ENCODE results near the gene TWIST2. TPM values are rescaled to one million over a fixed set of nuclear protein-coding genes. Genes with fewer than 3 reads are reported as not detected.

TWIST2 gene
- total RNA-seq, 1 experiment from 2014 or later, result 0.22 TPM

DNA sequence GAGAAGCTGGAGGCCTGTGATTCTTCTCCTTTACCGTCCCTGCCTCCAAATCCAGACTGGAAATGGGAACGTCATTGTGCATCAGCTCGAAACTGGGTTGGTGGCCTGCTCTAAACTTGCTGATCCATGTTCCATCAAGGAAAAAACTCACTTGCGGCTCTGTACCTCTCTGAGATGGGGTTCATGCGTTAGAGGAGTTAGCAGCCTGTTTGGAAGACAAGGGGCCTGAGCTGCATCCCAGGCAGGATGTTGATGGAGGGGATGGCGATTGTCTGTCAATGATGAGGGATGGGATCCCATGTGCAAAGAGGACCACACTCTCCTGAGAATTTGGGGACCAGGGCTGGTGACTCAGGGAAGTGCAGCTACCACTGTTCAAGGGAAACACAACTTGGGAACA, 26.0 kb downstream of the TWIST2 start:
- H3K14ac ChIP-seq (ENCODE audit: insufficient read depth, low read length), result no peak overlapping the region
- no peak overlapping the region; a peak in 1 of 7 replicates for H3K27ac Mint-ChIP-seq
- WGBS (ENCODE audit: extremely low coverage, insufficient read length, low lambda C conversion rate), result no CpG with 5 or more reads among the region's 6 CpGs

More for the DNA sequence above, 26.0 kb downstream of the TWIST2 start:
- Histone ChIP-seq H3K56ac (ENCODE audit: insufficient read length, low read depth, low read length) (no peak overlapping the region), H2AFZ (ENCODE audit: low read length) (no peak overlapping the region), H2BK5ac (ENCODE audit: insufficient read length, low read length) (no peak overlapping the region), H3T11ph (ENCODE audit: low read length) (no peak overlapping the region), H3K79me1 (ENCODE audit: insufficient read depth, low read depth, low read length, poor library complexity, severe bottlenecking) (no peaks in the 10 kb centered on the region), H3K4me1 (ENCODE audit: insufficient read depth, low read length) (no peaks in the 10 kb centered on the region), H3K27ac (ENCODE audit: insufficient read length, low read depth, low read length) (no peak overlapping the region), H4K5ac (ENCODE audit: insufficient read length, low read depth, low read length) (no peak overlapping the region), H2BK120ac (ENCODE audit: low read depth, low read length, poor library complexity, severe bottlenecking) (no peak overlapping the region), H2BK12ac (ENCODE audit: insufficient read length, low read depth, low read length) (no peak overlapping the region), H2BK15ac (ENCODE audit: low read depth, low read length) (no peak overlapping the region), H2BK20ac (ENCODE audit: low read depth, low read length, poor library complexity, severe bottlenecking) (no peak overlapping the region), H3K79me2 (ENCODE audit: insufficient read depth, low read length) (no peaks in the 10 kb centered on the region), H3K23me2 (ENCODE audit: insufficient read length, low read depth, low read length, poor library complexity, severe bottlenecking) (no peaks in the 10 kb centered on the region), H3K4me2 (ENCODE audit: insufficient read depth, insufficient read length, low read length) (no peak overlapping the region), H3K9me3 (ENCODE audit: control insufficient read depth, low read depth, low read length) (no peaks in the 10 kb centered on the region), H3K27me3 (ENCODE audit: insufficient read depth, low read length) (no peaks in the 10 kb centered on the region), H2AK5ac (ENCODE audit: insufficient read length, low read length) (no peak overlapping the region), H3K4ac (ENCODE audit: low read depth, low read length) (no peak overlapping the region), H3K23ac (ENCODE audit: insufficient read length, low read depth, low read length) (no peak overlapping the region), H3K18ac (ENCODE audit: insufficient read length, low read depth, low read length) (no peak overlapping the region), H4K20me1 (ENCODE audit: control insufficient read depth, insufficient read depth, insufficient read length) (no peaks in the 10 kb centered on the region), H4K8ac (replicated peaks; ENCODE audit: insufficient read length, low read depth, low read length) (no peak overlapping the region), H4K91ac (ENCODE audit: insufficient read length, low read depth, low read length) (no peak overlapping the region), H3K9ac (ENCODE audit: extremely low read depth, insufficient read length, low read length) (no peak overlapping the region)
- Mint-ChIP-seq H3K4me1 (0 out of 4 replicates have a peak, but pooled peaks cover 0 to 4% of the 10 kb centered on the region in 2 experiments), H3K27me3 (ENCODE audit: low read depth) (peaks cover 19% of the 10 kb centered on the region), H3K9me3 (peaks cover 0 to 6% of the 10 kb centered on the region in 2 experiments; a peak in 2 of 5 replicates), H3K36me3 (ENCODE audit: insufficient read depth in 1 of 3, low read depth in 3 of 3) (no peaks in the 10 kb centered on the region), H3K4me3 (no peak overlapping the region)
- TF ChIP-seq, protein P1, sequence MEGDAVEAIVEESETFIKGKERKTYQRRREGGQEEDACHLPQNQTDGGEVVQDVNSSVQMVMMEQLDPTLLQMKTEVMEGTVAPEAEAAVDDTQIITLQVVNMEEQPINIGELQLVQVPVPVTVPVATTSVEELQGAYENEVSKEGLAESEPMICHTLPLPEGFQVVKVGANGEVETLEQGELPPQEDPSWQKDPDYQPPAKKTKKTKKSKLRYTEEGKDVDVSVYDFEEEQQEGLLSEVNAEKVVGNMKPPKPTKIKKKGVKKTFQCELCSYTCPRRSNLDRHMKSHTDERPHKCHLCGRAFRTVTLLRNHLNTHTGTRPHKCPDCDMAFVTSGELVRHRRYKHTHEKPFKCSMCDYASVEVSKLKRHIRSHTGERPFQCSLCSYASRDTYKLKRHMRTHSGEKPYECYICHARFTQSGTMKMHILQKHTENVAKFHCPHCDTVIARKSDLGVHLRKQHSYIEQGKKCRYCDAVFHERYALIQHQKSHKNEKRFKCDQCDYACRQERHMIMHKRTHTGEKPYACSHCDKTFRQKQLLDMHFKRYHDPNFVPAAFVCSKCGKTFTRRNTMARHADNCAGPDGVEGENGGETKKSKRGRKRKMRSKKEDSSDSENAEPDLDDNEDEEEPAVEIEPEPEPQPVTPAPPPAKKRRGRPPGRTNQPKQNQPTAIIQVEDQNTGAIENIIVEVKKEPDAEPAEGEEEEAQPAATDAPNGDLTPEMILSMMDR (conservative IDR thresholded peaks at IDR 0.05), result no peak
- no peak for DNase-seq

Data from H9 (cell line).